GM19239 (cell line): ENCODE results near the gene UQCC5.
"Not testable (repeated sequence)": the region's sequence is repeated elsewhere in the genome, so short reads cannot be mapped to it uniquely, and the experiment has no call there.

Source experiments
- DNase-seq: peaks from one replicate; pipeline ENCODE4 v3.0.0; 2011; ENCODE audit warnings: low spot score; ENCODE audit not compliant: insufficient read length
- FAIRE-seq: peaks from 2 replicates; lab custom pipeline; 2011; peaks lifted over from hg19 to GRCh38; lab: Jason Lieb, UNC

UQCC5 gene

DNA sequence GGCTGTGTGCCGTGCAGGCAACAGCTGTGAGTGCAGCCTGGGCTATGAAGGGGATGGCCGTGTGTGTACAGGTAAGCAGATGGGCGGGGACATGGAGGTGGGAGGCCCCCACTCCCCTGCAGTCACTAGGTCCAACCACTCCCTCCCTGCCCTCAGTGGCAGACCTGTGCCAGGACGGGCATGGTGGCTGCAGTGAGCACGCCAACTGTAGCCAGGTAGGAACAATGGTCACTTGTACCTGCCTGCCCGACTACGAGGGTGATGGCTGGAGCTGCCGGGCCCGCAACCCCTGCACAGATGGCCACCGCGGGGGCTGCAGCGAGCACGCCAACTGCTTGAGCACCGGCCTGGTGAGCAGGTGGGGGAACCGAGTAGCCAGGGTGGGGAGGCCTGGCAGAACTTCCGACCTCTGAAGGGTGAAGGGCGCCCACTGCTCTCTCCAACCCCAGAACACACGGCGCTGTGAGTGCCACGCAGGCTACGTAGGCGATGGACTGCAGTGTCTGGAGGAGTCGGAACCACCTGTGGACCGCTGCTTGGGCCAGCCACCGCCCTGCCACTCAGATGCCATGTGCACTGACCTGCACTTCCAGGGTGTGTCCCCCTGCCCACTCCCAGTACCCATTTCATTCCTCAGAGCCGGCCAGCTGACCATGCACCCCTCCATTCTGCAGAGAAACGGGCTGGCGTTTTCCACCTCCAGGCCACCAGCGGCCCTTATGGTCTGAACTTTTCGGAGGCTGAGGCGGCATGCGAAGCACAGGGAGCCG lies 14.3 kb upstream of the UQCC5 start:
- no peak for FAIRE-seq
- no peak for DNase-seq

- no peak for FAIRE-seq
Observed at GRCh38 chr3:52522651-52523251, 13.7 kb upstream of the UQCC5 start.

DNA sequence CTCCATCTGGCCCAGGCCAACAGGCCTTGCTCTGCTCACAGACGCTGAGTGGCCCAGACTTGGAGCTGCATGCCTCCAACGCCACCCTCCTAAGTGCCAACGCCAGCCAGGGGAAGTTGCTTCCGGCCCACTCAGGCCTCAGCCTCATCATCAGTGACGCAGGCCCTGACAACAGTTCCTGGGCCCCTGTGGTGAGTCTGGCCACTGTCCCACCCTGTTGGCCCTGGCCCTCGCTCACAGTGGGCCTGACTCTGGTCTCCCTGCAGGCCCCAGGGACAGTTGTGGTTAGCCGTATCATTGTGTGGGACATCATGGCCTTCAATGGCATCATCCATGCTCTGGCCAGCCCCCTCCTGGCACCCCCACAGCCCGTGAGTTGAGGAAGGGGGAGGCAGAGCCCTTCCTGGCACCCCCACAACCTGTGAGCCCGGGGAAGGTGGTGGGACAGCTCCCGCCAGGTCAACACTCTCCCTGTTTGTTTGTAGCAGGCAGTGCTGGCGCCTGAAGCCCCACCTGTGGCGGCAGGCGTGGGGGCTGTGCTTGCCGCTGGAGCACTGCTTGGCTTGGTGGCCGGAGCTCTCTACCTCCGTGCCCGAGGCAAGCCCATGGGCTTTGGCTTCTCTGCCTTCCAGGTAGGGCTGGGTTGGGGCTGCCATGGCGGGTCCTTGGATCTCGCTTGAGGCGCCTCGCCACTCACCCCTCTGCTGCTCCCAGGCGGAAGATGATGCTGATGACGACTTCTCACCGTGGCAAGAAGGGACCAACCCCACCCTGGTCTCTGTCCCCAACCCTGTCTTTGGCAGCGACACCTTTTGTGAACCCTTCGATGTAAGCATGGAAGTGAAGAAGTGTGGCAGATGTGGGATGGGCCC lies 12.8 kb upstream of the UQCC5 start:
- FAIRE-seq (no peak), DNase-seq (no peak)

More at GRCh38 chr3:52522651-52523251, 13.7 kb upstream of the UQCC5 start:
- DNase-seq, result no peak

DNA sequence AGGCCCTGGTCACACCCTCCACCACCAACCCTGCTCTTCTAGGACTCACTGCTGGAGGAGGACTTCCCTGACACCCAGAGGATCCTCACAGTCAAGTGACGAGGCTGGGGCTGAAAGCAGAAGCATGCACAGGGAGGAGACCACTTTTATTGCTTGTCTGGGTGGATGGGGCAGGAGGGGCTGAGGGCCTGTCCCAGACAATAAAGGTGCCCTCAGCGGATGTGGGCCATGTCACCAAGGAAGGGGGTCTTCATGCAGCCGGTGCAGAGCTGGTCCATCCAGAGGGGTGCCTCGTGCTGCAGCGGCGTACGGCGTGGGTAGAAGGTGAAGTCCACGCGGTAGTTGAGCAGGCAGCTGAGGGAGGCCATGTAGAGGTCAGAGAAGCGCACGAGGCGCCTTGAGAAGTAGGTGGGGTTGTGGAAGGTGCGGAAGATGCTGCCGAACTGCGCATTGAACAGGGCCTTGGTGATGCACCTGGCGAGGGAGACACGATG lies 12.1 kb upstream of the UQCC5 start:
- DNase-seq (no peak), FAIRE-seq (no peak)

GRCh38 chr3:52524752-52525679 lies 11.4 kb upstream of the UQCC5 start:
- FAIRE-seq (no peak), DNase-seq (no peak)

DNA sequence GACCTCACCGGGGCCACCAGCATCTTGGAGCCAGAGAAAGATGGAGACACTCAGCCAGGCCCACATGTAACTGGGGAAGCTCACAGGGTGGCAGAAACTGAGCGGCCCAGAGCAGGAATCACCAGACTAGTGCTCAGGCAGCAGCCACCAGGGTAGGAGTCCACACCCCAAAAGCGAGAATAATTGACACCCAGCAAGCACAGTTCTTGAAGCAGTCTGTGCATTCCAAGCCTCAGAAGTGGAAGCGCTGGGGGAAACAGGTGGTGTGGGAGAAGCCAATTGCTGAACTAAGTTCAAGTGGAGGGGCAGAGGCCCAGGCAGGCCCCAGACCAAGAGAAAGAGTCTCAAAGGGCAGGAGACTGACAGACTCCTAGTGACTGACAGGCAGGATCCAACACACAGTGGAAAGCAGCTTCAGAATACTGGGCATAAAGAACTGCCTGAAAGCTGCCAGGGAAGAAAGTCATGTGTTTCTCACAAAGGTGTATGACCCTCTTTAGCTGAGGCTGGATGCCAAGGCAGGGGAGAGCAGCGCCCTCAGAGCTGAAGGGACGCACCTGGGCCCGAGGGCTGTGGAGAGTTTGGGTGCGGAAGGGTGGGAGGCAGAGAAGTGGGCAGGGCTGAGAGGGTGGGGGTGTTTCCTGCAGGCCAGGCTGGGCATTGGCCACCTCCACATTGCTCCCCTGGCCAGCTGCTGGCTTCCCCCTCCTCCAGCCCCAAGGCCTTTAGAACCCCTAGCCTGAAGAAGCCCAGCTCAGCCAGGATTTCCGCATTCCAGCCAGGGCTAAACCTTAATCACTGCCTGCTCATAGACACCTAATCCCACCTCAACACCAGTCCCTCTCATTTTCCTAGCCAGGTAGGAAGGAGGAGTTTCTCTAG lies 10.5 kb upstream of the UQCC5 start:
- DNase-seq, result no peak
- FAIRE-seq, result no peak

GRCh38 chr3:52526671-52527038 lies 9.8 kb upstream of the UQCC5 start:
- not testable (repeated sequence) for DNase-seq, FAIRE-seq

- FAIRE-seq, result no peak
- DNase-seq, result peak; percentile 4
Observed at GRCh38 chr3:52527039-52527731, 9.2 kb upstream of the UQCC5 start.

- FAIRE-seq (no peak), DNase-seq (no peak)
Observed at GRCh38 chr3:52527732-52528585, 8.4 kb upstream of the UQCC5 start.

DNA sequence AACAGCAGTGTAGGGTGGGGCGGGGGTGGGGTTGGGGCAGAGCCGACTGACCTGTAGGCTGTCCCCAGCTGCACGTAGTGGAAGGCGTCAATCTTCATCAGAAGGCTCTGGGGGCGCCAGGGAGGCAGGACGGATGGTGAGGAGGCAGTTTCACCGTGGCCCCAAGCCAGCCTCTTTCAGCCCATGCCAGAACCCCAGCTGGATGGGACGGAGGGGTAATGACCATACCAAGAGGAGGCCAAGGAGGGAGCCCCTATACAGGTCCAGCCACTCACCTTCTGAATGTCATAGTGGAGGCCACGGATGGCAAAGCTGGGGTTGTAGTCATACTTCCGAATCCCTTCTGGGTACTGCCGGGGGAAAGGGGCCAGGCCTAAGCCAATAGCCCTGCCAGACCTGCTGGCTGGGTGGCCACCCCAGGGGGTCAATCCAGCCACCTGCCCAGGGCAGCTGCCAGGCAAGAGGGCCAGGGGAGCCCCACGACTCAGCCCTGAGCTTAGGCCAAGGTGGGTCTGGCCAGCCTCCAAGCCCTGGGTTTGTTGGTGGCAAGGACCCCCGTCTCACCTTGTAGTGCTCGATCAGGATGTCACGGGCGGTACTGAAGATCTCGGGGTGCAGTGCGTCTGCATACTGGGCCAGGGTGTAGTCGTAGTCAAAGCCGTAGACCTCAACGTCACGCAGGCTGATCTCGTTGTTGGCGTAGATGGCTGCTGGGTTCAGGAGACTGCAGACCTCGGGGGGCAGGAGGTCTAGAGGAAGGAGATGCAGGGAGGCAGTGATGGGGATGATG lies 7.6 kb upstream of the UQCC5 start:
- DNase-seq, result no peak

GRCh38 chr3:52529376-52530333 lies 6.8 kb upstream of the UQCC5 start:
- FAIRE-seq, result no peak
- no peak for DNase-seq

More for the DNA sequence above, 7.6 kb upstream of the UQCC5 start:
- no peak for FAIRE-seq

- DNase-seq, result no peak
- no peak for FAIRE-seq
Observed at GRCh38 chr3:52530918-52531826, 5.2 kb upstream of the UQCC5 start.

DNA sequence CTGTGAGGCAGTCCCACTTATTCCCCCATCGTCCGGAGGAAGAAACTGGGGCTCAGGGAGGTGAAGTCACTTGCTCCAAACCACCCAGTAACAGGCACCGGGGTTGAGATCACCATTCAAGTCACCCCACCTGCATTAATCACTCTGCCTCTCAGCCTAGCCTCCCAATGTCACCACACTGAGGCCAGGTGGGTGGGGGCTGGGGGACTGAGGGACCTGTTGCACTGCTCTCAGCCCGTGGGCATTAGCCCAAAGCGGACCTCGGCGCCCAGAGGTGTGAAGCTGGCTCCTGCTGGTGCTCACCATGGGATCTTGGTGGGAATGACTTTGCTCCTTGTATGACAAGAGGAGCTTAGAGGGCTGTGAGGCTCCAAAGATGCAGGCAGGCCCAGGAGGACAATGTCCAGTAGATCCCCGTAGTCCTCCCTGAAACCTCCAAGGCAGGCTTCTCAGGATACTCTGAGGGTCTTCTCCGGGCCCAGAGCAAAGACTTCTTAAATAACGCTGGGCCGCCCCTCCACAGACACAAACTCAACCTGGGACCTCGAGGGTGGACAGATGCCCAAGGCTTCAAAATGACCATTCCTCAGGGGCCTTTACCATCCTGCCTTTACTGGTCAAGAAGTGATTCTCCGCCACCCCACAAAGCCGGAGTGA lies 4.4 kb upstream of the UQCC5 start:
- no peak for DNase-seq
- FAIRE-seq, result no peak

- DNase-seq (peak; percentile 64), FAIRE-seq (peak; percentile 53)
Observed at GRCh38 chr3:52532517-52532837, 3.9 kb upstream of the UQCC5 start.
